ENCODE data around the gene ORM1. TPM values are rescaled to one million over a fixed set of nuclear protein-coding genes. Genes with fewer than 3 reads are reported as not detected.
A peak's percentile ranks its signal among the peaks of the same experiment; 100 is the strongest.

The ORM1 gene
- total and polyA plus RNA-seq, 4 donors, result 22.4 to 1,249 (median 184) TPM

DNA sequence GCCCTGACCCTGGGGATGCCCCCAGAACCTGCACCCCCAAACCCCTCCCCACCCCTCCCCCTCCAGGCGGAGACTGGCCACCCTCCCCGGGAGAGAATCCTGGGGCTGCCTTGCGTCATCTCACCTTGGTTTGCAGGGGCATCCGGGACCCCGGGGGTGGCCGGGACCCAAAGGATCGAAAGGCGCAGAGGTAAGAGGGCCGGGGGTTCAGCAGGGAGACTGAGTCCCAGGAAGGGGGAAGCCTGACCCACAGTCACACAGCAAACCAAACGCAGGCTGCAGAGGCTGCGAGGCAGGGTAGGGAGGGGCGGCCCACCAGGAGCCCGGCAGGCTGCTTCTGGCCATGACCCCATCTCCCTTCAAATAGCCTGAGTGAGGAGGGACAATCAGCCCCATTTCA, 33.8 kb upstream of the ORM1 start:
- Histone ChIP-seq H3K36me3 (ENCODE audit: control insufficient read depth in 4 of 4, insufficient read depth in 4 of 4, low read length in 4 of 4) (peaks cover 0 to 38% (median 13%) of the 10 kb centered on the region in 4 donors), H3K27me3 (ENCODE audit: control insufficient read depth in 3 of 3, insufficient read depth in 3 of 3, low read length in 2 of 3) (no peaks in the 10 kb centered on the region), H3K4me1 (ENCODE audit: control insufficient read depth in 5 of 5, insufficient read depth in 5 of 5, low read length in 5 of 5) (peaks cover 0 to 13% (median 5%) of the 10 kb centered on the region in 5 donors), H3K9me3 (ENCODE audit: control insufficient read depth in 4 of 4, insufficient read depth in 3 of 4, low read length in 3 of 4) (no peaks in the 10 kb centered on the region), H3K27ac (ENCODE audit: low read depth in 1 of 2, low read length in 1 of 2) (no peak overlapping the region), H3K9ac (ENCODE audit: insufficient read depth in 1 of 2, low read length in 2 of 2) (no peak overlapping the region), H3K4me3 (no peak overlapping the region)
- peak in 1 of 3 donors; percentile 7 for DNase-seq
- no peak for ATAC-seq (ENCODE audit: insufficient read depth, low FRiP score)
- 92 to 93% methylated on average over 13 of the region's 13 CpGs for WGBS, 2 donors
- TF ChIP-seq, protein P1, sequence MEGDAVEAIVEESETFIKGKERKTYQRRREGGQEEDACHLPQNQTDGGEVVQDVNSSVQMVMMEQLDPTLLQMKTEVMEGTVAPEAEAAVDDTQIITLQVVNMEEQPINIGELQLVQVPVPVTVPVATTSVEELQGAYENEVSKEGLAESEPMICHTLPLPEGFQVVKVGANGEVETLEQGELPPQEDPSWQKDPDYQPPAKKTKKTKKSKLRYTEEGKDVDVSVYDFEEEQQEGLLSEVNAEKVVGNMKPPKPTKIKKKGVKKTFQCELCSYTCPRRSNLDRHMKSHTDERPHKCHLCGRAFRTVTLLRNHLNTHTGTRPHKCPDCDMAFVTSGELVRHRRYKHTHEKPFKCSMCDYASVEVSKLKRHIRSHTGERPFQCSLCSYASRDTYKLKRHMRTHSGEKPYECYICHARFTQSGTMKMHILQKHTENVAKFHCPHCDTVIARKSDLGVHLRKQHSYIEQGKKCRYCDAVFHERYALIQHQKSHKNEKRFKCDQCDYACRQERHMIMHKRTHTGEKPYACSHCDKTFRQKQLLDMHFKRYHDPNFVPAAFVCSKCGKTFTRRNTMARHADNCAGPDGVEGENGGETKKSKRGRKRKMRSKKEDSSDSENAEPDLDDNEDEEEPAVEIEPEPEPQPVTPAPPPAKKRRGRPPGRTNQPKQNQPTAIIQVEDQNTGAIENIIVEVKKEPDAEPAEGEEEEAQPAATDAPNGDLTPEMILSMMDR (IDR thresholded peaks at IDR 0.05; ENCODE audit: control extremely low read depth, extremely low read depth), result no peak

DNA sequence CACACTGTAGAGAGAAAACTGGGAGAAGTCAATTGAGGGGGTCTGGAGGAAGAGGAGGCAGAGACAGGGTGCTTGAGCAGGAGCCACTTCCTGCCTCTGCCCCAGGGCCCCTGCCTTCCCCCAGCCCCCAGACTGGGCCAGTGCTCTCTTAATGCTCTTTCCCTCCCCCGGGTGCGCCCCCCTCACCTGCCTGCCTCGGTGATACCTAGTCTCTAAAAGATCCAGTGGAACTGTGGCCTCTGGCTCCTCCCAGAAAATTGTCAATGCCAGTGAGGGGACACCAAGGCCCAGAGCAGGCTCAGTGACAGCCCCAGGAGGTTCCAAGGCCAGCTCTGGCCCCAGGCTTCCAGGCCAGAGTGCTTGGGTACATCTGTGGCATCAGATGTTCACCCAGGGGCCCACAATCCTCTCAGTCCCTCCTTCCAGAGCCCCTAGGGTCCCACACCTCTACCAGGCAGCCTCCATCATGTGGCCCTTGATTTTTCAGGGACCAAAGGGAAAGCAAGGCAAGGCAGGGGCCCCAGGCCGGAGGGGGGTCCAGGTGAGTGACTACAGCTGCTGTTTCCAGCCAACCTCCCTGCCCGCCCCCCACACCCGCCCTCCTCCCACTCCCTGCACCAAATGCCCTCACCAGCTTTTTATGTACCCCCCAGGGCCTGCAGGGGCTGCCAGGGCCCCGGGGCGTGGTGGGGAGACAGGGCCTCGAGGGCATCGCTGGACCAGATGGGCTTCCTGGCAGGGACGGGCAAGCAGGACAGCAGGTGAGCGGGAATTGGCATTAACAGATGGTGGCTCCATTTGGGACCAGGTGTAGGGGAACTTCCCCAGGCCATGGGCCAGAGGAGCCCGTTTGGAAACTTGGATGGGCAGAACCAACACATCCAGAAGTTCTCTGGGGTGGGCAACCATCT, 33.1 kb upstream of the ORM1 start:
- DNase-seq, result peak in 1 of 3 donors; percentile 12

DNA sequence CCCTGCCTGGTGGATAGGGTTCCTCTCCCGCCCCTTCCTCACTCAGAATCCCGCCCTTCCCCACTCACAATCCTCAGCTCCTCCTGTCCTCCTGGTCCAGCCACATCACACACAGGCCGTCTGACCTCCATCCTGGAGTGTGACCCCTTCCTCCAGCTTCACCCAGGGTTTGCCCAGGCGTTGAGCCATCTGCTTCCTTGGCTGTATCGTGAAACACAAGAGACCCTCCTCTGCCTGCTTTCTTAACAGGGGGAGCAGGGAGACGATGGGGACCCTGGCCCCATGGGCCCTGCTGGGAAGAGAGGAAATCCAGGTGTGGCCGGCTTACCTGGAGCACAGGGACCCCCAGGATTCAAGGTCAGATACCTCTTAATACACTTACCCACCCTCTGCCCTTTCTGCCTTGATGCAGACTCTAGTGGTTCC, 32.3 kb upstream of the ORM1 start:
- TF ChIP-seq, protein P1 (IDR thresholded peaks at IDR 0.05; ENCODE audit: control extremely low read depth, extremely low read depth), result no peak
- DNase-seq (no peak), ATAC-seq (ENCODE audit: insufficient read depth, low FRiP score) (no peak)
- Histone ChIP-seq H3K4me1 (ENCODE audit: control insufficient read depth in 5 of 5, insufficient read depth in 5 of 5, low read length in 5 of 5) (peaks cover 0 to 5% (median 0%) of the 10 kb centered on the region in 5 donors), H3K27ac (ENCODE audit: low read depth in 1 of 2, low read length in 1 of 2) (no peak overlapping the region), H3K36me3 (ENCODE audit: control insufficient read depth in 4 of 4, insufficient read depth in 4 of 4, low read length in 4 of 4) (peaks cover 0 to 47% (median 19%) of the 10 kb centered on the region in 4 donors), H3K9me3 (ENCODE audit: control insufficient read depth in 4 of 4, insufficient read depth in 3 of 4, low read length in 3 of 4) (peaks cover 0 to 8% (median 2%) of the 10 kb centered on the region in 4 donors), H3K9ac (ENCODE audit: insufficient read depth in 1 of 2, low read length in 2 of 2) (no peak overlapping the region), H3K4me3 (no peak overlapping the region), H3K27me3 (ENCODE audit: control insufficient read depth in 3 of 3, insufficient read depth in 3 of 3, low read length in 2 of 3) (no peaks in the 10 kb centered on the region)
- WGBS, 2 donors, result 71 to 75% methylated on average over 5 to 7 of the region's 7 CpGs

More for the DNA sequence above, 33.1 kb upstream of the ORM1 start:
- ATAC-seq (ENCODE audit: insufficient read depth, low FRiP score), result no peak
- peaks cover 0 to 41% (median 16%) of the 10 kb centered on the region in 4 donors for H3K36me3 ChIP-seq (ENCODE audit: control insufficient read depth in 4 of 4, insufficient read depth in 4 of 4, low read length in 4 of 4)
- H3K4me3 ChIP-seq, result no peak overlapping the region
- H3K9ac ChIP-seq (ENCODE audit: insufficient read depth in 1 of 2, low read length in 2 of 2), result no peak overlapping the region
- 91 to 95% methylated on average over 13 of the region's 13 CpGs for WGBS, 2 donors
- H3K4me1 ChIP-seq (ENCODE audit: control insufficient read depth in 5 of 5, insufficient read depth in 5 of 5, low read length in 5 of 5), result peaks cover 0 to 12% (median 5%) of the 10 kb centered on the region in 5 donors
- TF ChIP-seq, protein P1 (IDR thresholded peaks at IDR 0.05; ENCODE audit: control extremely low read depth, extremely low read depth), result no peak
- peaks cover 0 to 4% (median 2%) of the 10 kb centered on the region in 4 donors for H3K9me3 ChIP-seq (ENCODE audit: control insufficient read depth in 4 of 4, insufficient read depth in 3 of 4, low read length in 3 of 4)
- H3K27me3 ChIP-seq (ENCODE audit: control insufficient read depth in 3 of 3, insufficient read depth in 3 of 3, low read length in 2 of 3), result no peaks in the 10 kb centered on the region
- H3K27ac ChIP-seq (ENCODE audit: low read depth in 1 of 2, low read length in 1 of 2), result no peak overlapping the region
